Measurements from ENCODE around the gene ABHD17C. TPM values are rescaled to one million over a fixed set of nuclear protein-coding genes. Genes with fewer than 3 reads are reported as not detected.

Gene ABHD17C
- total RNA-seq, 2 experiments from 2014 or later: 0.47 to 0.70 TPM

DNA sequence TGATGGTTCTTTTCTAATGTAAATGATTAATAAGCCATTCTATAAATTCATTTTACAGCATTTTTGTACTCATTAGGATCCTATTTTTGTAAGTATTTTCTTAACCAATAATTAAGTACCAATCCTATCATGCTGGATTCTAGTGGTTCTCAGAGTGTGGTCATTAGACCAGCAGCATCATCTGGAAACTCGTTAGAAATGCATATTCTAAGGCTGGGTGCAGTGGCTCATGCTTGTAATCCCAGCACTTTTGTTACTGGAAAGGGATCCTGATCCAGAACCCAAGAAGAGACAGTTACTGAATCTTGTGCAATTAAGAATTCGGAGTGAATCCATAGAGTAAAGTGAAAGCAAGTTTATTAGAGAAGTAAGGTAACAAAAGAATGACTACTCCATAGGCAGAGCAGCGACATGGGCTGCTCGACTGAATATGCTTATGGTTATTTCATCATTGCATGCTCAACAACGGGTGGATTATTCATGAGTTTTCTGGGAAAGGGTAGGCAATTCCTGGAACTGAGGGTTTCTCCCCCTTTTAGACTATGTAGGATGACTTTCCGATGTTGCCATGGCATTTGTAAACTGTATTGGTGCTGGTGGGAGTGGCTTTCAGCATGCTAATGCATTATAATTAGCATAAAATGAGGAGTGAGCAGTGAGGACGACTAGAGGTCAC lies 74.2 kb downstream of the ABHD17C start:
- no peaks in the 10 kb centered on the region for H4K20me1 ChIP-seq (ENCODE audit: insufficient read depth, low read length)
- no peak for TF ChIP-seq EZH2phosphoT487 (IDR thresholded peaks at IDR 0.05; ENCODE audit: borderline replicate concordance, low read depth, low read length)
- TF ChIP-seq, protein P1, sequence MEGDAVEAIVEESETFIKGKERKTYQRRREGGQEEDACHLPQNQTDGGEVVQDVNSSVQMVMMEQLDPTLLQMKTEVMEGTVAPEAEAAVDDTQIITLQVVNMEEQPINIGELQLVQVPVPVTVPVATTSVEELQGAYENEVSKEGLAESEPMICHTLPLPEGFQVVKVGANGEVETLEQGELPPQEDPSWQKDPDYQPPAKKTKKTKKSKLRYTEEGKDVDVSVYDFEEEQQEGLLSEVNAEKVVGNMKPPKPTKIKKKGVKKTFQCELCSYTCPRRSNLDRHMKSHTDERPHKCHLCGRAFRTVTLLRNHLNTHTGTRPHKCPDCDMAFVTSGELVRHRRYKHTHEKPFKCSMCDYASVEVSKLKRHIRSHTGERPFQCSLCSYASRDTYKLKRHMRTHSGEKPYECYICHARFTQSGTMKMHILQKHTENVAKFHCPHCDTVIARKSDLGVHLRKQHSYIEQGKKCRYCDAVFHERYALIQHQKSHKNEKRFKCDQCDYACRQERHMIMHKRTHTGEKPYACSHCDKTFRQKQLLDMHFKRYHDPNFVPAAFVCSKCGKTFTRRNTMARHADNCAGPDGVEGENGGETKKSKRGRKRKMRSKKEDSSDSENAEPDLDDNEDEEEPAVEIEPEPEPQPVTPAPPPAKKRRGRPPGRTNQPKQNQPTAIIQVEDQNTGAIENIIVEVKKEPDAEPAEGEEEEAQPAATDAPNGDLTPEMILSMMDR (conservative IDR thresholded peaks at IDR 0.05; ENCODE audit: low read length): no peak
- H3K9me3 ChIP-seq (ENCODE audit: low read length): no peaks in the 10 kb centered on the region
- no peaks in the 10 kb centered on the region for H3K79me2 ChIP-seq (ENCODE audit: insufficient read depth, low read depth, low read length)
- POLR2A ChIA-PET: no interaction called here
- H3K27ac ChIP-seq (ENCODE audit: low read depth, low read length, poor library complexity, severe bottlenecking): no peak overlapping the region
- no peak overlapping the region for H2AFZ ChIP-seq (ENCODE audit: low read length)
- H3K4me1 ChIP-seq (ENCODE audit: insufficient read depth, low read length, poor library complexity, severe bottlenecking): no peaks in the 10 kb centered on the region
- no peaks in the 10 kb centered on the region for H3K36me3 ChIP-seq (ENCODE audit: insufficient read depth, low read length)
- CTCF ChIA-PET (ENCODE audit: unreplicated experiment): no interaction called here
- intact Hi-C loops (cut with micrococcal nuclease; ENCODE audit: unreplicated experiment): no loop called here
- no peak for DNase-seq (ENCODE audit: low spot score)
- no peaks in the 10 kb centered on the region for H3K9me2 ChIP-seq (ENCODE audit: insufficient read depth, low read length)
- H3K4me2 ChIP-seq (ENCODE audit: low read length): no peak overlapping the region
- H3K4me3 ChIP-seq (ENCODE audit: low read depth, low read length, poor library complexity, severe bottlenecking): no peak overlapping the region
- no TSS peak for BruUV-seq (replicated peaks)

DNA sequence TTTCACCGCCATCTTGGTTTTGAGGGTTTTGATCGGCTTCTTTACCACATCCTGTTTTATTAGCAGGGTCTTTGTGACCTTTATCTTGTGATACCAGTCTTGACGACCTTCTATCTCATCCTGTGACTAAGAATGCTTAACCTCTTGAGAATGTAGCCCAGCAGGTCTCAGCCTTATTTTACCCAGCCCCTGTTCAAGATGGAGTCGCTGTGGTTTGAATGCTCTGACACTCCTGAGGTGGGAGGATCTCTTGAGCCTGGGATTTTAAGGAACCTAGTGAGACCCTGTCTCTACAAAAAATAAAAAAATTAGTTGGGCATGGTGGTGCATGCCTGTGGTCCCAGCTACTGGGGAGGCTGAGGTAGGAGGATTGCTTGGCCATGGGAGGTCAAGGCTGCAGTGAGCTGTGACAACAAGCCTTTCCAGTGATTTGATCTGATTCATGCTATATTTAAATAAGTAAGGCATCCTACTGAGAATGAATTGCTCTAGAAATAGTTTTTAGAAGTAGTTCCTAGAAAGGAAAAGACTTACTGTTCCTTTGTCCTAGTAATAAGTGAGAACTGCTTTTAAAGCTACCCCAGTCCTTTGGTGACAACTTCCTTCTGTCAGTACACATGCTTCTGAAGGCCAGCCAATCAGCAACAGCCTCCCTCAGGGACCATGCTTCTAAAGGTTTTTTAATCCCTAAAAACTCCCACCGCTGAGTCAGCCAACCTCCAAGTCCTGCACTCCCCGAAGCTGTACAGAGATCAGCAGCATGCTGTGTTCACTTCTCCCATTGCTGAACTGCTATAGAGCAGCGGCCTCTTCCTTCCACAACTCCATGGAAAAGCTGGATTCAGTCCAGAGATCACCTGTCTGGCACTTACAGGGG lies 75.0 kb downstream of the ABHD17C start:
- no peaks in the 10 kb centered on the region for H4K20me1 ChIP-seq (ENCODE audit: insufficient read depth, low read length)
- no peak for DNase-seq (ENCODE audit: low spot score)
- H3K9me3 ChIP-seq (ENCODE audit: low read length): no peaks in the 10 kb centered on the region
- ChIA-PET CTCF (ENCODE audit: unreplicated experiment) (no interaction called here), POLR2A (no interaction called here)
- H2AFZ ChIP-seq (ENCODE audit: low read length): no peak overlapping the region
- TF ChIP-seq EZH2phosphoT487 (IDR thresholded peaks at IDR 0.05; ENCODE audit: borderline replicate concordance, low read depth, low read length): no peak
- TF ChIP-seq, protein P1 (conservative IDR thresholded peaks at IDR 0.05; ENCODE audit: low read length): no peak
- no peaks in the 10 kb centered on the region for H3K9me2 ChIP-seq (ENCODE audit: insufficient read depth, low read length)
- no peaks in the 10 kb centered on the region for H3K4me1 ChIP-seq (ENCODE audit: insufficient read depth, low read length, poor library complexity, severe bottlenecking)
- no peaks in the 10 kb centered on the region for H3K36me3 ChIP-seq (ENCODE audit: insufficient read depth, low read length)
- intact Hi-C loops (cut with micrococcal nuclease; ENCODE audit: unreplicated experiment): loop anchor here (10.0 kb wide), 1 partner anchor 205 kb away; no protein-coding TSS in a partner anchor
- H3K4me2 ChIP-seq (ENCODE audit: low read length): no peak overlapping the region
- H3K4me3 ChIP-seq (ENCODE audit: low read depth, low read length, poor library complexity, severe bottlenecking): no peak overlapping the region
- H3K27ac ChIP-seq (ENCODE audit: low read depth, low read length, poor library complexity, severe bottlenecking): no peak overlapping the region
- H3K79me2 ChIP-seq (ENCODE audit: insufficient read depth, low read depth, low read length): no peaks in the 10 kb centered on the region
- no TSS peak for BruUV-seq (replicated peaks)
